CD14-positive monocyte (primary cell): ENCODE measurements around the gene ZDHHC11B. TPM values are rescaled to one million over a fixed set of nuclear protein-coding genes. Genes with fewer than 3 reads are reported as not detected.
"Not testable (repeated sequence)": the region's sequence is repeated elsewhere in the genome, so short reads cannot be mapped to it uniquely, and the experiment has no call there.

Experiments
- DNase-seq, 3 donors: peaks; one replicate each; pipeline ENCODE4 v3.0.0-alpha.2; 2011 to 2022
- H2AFZ ChIP-seq: 2 replicates; pipeline ENCODE4 v1.6.0; 2012; ENCODE audit warnings: mild to moderate bottlenecking, low read depth, low read length, inconsistent platforms; ENCODE audit not compliant: insufficient read depth, poor library complexity, severe bottlenecking
- H3K27ac ChIP-seq, 2 donors: 1 replicate in 1 of 2; 2 replicates in 1 of 2; pipeline ENCODE4 v1.5.1; 2012 to 2013; ENCODE audit warnings: low read length in 2 of 2, control low read depth in 1 of 2, inconsistent platforms in 1 of 2, low read depth in 1 of 2, mild to moderate bottlenecking in 1 of 2
- H3K27me3 ChIP-seq, 2 donors: one replicate each; pipeline versions ENCODE4 v1.6.0 to v1.6.1; 2011 to 2013; ENCODE audit warnings: low read length in 2 of 2; ENCODE audit not compliant: control insufficient read depth in 2 of 2, insufficient read depth in 2 of 2
- H3K36me3 ChIP-seq, 2 donors: replicated peaks in 1 of 2; 1 replicate in 1 of 2; 2 replicates in 1 of 2; pipeline versions ENCODE4 v1.5.1 to v1.6.1; 2012 to 2013; ENCODE audit warnings: low read length in 2 of 2, control low read depth in 1 of 2, inconsistent platforms in 1 of 2, mild to moderate bottlenecking in 1 of 2; ENCODE audit not compliant: insufficient read depth in 2 of 2, control insufficient read depth in 1 of 2
- H3K4me1 ChIP-seq, 2 donors: 1 replicate in 1 of 2; 2 replicates in 1 of 2; pipeline versions ENCODE4 v1.5.1 to v1.6.1; 2012 to 2013; ENCODE audit warnings: low read length in 2 of 2, control low read depth in 1 of 2, inconsistent platforms in 1 of 2, mild to moderate bottlenecking in 1 of 2, moderate library complexity in 1 of 2; ENCODE audit not compliant: insufficient read depth in 2 of 2, control insufficient read depth in 1 of 2
- H3K4me2 ChIP-seq: replicated peaks from 2 replicates; pipeline ENCODE3; 2012; ENCODE audit warnings: low read length, moderate library complexity, mild to moderate bottlenecking; ENCODE audit not compliant: poor library complexity, severe bottlenecking; ENCODE audit errors: extremely low read depth
- H3K4me3 ChIP-seq, 3 experiments: fragments of 200-600 bp in 1 of 3; sonication (generic) in 1 of 3; replicated peaks in 1 of 3; 1 replicate in 2 of 3; 2 replicates in 1 of 3; pipeline ENCODE4 v1.5.1; 2011 to 2013; ENCODE audit warnings: low read length in 3 of 3, mild to moderate bottlenecking in 3 of 3, control low read depth in 2 of 3, low read depth in 2 of 3, inconsistent platforms in 1 of 3, moderate library complexity in 1 of 3
- H3K79me2 ChIP-seq: 2 replicates; pipeline ENCODE4 v1.6.0; 2012; ENCODE audit warnings: mild to moderate bottlenecking, control low read depth, inconsistent platforms, low read length, moderate library complexity; ENCODE audit not compliant: insufficient read depth
- H3K9ac ChIP-seq: 2 replicates; pipeline ENCODE4 v1.6.0; 2017; ENCODE audit warnings: low read length, mild to moderate bottlenecking; ENCODE audit not compliant: insufficient read depth, poor library complexity, severe bottlenecking
- H3K9me3 ChIP-seq, 2 donors: replicated peaks in 1 of 2; 1 replicate in 1 of 2; 2 replicates in 1 of 2; pipeline versions ENCODE4 v1.5.1 to v1.6.1; 2012 to 2013; ENCODE audit warnings: low read length in 2 of 2, control low read depth in 1 of 2; ENCODE audit not compliant: control insufficient read depth in 1 of 2, insufficient read depth in 1 of 2
- H4K20me1 ChIP-seq: 2 replicates; pipeline ENCODE4 v1.6.0; 2012; ENCODE audit warnings: mild to moderate bottlenecking, low read length, control low read depth, moderate library complexity; ENCODE audit not compliant: insufficient read depth
- H3K27ac Mint-ChIP-seq, 7 donors: one replicate each; pipeline ENCODE4 v1.8.0; 2020; ENCODE audit warnings: mild to moderate bottlenecking in 7 of 7, mixed read lengths in 7 of 7, moderate library complexity in 6 of 7, inconsistent platforms in 2 of 7
- H3K27me3 Mint-ChIP-seq, 3 donors: one replicate each; pipeline ENCODE4 v1.8.0; 2021 to 2022; ENCODE audit warnings: low read depth in 3 of 3, mild to moderate bottlenecking in 3 of 3, mixed read lengths in 3 of 3, moderate library complexity in 3 of 3, inconsistent platforms in 1 of 3
- H3K36me3 Mint-ChIP-seq, 2 donors: one replicate each; pipeline ENCODE4 v1.8.0; 2020; ENCODE audit warnings: mixed read lengths in 2 of 2, inconsistent platforms in 1 of 2, mild to moderate bottlenecking in 1 of 2
- H3K4me1 Mint-ChIP-seq: one replicate; pipeline ENCODE4 v1.8.0; 2020; ENCODE audit warnings: mild to moderate bottlenecking, mixed read lengths
- H3K4me3 Mint-ChIP-seq, 2 donors: one replicate each; pipeline ENCODE4 v1.8.0; 2020; ENCODE audit warnings: mild to moderate bottlenecking in 2 of 2, mixed read lengths in 2 of 2, moderate library complexity in 1 of 2
- H3K9me3 Mint-ChIP-seq, 7 donors: one replicate each; pipeline ENCODE4 v1.8.0; 2020 to 2022; ENCODE audit warnings: mixed read lengths in 7 of 7, mild to moderate bottlenecking in 6 of 7, moderate library complexity in 6 of 7, inconsistent platforms in 2 of 7
- WGBS: methylation state at CpG from one replicate; pipeline ENCODE4 v1.1.5; 2013; ENCODE audit warnings: missing lambda C conversion rate; ENCODE audit not compliant: insufficient coverage; 5-methylcytosine and 5-hydroxymethylcytosine counted together
- intact Hi-C, 2 donors: fragments of 100-400 bp; cut with micrococcal nuclease; formaldehyde crosslinking; loops; one replicate each; pipeline versions ENCODE4 v1.15.0 to v1.15.1; 2023
- polyA plus RNA-seq, 3 donors: library from polyadenylated mRNA; depleted of rRNA in 1 of 3; unstranded in 2 of 3; stranded (reverse) in 1 of 3; fragments of 300-500 nt in 2 of 3; fragments of >200 nt in 1 of 3; fragmentation: Illumina TruSeq in 2 of 3; gene quantifications; 1 replicate in 2 of 3; 2 replicates in 1 of 3; pipeline ENCODE4 v1.2.3, GENCODE V29; 2012 to 2021
- TF ChIP-seq, protein P1 (sequence below): fragments of 200-600 bp; IDR thresholded peaks from one replicate; pipeline ENCODE4 v1.8.0; 2022; ENCODE audit warnings: antibody characterized with exemption, mild to moderate bottlenecking

ZDHHC11B gene
- polyA plus RNA-seq, 3 donors: not detected

DNA sequence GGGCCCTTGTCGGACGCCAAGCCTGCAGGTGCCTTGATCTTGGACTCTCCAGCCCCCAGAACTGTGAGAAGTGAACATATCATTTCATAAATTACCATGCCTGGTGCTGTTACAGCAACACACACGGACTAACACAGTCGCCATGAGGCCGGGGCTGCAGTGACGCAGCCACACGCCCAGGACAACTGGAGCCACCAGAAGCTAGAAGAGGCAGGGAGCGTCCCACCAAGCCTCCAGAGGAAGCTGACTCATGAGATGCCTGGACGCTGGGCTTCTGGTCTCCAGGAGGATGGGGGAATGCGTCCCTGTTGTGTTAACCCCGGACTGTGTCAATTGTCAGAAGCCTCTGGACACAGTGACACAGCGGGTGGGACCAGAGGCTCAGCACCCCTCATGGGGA lies 97.6 kb downstream of the ZDHHC11B start:
- H3K79me2 ChIP-seq, H3K9me3 ChIP-seq, DNase-seq, H3K27ac ChIP-seq, H3K27me3 ChIP-seq, H3K9me3 Mint-ChIP-seq, H3K4me2 ChIP-seq, H4K20me1 ChIP-seq, H3K4me3 ChIP-seq, H3K4me1 Mint-ChIP-seq, H3K4me1 ChIP-seq, H3K4me3 Mint-ChIP-seq, H3K36me3 Mint-ChIP-seq, H3K36me3 ChIP-seq, H3K9ac ChIP-seq, H3K27ac Mint-ChIP-seq, H2AFZ ChIP-seq, intact Hi-C loops: not testable (repeated sequence)
- peaks cover 3 to 16% (median 3%) of the 10 kb centered on the region in 3 donors for H3K27me3 Mint-ChIP-seq
- 88% methylated on average over 4 of the region's 12 CpGs for WGBS

DNA sequence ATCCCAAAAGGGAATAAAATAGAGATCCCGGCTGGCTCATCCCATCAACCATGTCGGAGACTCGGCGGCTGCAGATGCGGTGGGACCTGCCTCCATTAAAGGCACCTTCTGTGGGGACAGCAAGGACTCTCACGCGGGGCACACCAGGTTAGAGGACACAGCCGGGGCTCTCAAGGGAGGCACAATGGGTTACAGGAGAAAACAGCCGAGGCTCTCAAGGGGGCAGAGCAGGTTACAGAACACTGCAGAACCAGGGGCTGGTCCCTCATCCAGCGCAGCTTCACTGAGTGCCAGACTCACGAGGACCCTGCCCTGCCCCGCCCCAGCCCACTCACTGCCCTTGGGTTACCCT lies 98.4 kb downstream of the ZDHHC11B start:
- H3K4me3 Mint-ChIP-seq, H4K20me1 ChIP-seq, H3K79me2 ChIP-seq: not testable (repeated sequence)

DNA sequence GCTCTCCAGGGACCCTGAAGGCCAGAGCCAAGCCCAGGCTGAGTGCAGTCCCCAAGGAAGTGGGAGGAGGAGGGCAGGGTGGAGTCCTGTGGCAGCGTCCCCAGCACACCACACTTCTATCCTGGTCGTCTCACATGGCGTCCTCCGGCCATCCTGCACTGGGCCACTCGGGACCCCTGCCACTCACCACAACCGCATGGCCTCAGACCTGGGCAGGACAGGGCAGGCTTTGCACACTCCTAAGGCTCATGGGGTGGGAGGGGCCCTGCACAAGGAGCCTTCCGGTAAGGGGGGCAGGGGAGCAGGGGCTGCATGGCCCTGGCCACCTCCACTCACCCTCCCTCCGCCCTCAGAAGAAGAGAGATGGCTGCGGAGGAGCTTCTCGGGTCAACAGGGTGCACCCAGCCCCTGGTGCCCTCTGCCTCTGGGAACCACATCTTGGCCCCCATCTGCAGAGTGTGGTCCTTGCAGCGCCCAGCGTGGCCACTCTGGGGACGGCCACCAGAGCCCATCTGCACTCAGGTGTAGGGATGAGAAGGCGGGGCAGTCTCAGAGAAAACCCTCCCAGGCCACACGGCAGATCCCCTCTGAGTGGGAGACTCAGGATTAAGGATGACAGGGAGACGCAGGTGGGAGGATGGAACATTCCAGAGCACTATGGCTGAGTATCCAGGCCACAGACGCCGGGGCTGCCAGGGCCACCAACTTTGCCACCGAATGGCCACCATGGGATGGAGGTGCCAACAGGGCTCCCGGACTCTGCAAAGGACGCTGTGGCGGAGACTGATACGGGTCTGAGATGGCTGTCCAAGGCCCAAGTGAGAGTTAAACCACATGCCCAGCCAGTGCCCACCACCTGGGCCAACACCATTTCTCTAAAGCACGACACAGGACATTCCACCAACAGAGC lies 99.0 kb downstream of the ZDHHC11B start:
- Mint-ChIP-seq H3K9me3 (no peaks in the 10 kb centered on the region), H3K4me3 (no peak overlapping the region), H3K36me3 (no peaks in the 10 kb centered on the region), H3K4me1 (no peaks in the 10 kb centered on the region), H3K27me3 (peaks cover 0 to 9% (median 3%) of the 10 kb centered on the region in 3 donors), H3K27ac (no peak overlapping the region)
- WGBS: 85% methylated on average over 19 of the region's 24 CpGs
- H3K36me3 ChIP-seq: no peaks in the 10 kb centered on the region
- H3K9ac ChIP-seq: no peak overlapping the region
- no peak overlapping the region for H2AFZ ChIP-seq
- H3K9me3 ChIP-seq: no peaks in the 10 kb centered on the region
- H3K4me3 ChIP-seq: no peak overlapping the region
- no peaks in the 10 kb centered on the region for H3K4me1 ChIP-seq
- no peak overlapping the region for H3K27ac ChIP-seq
- H4K20me1 ChIP-seq: no peaks in the 10 kb centered on the region
- peak in 1 of 3 donors; percentile 3 for DNase-seq
- H3K4me2 ChIP-seq: no peak overlapping the region
- no peaks in the 10 kb centered on the region for H3K79me2 ChIP-seq
- intact Hi-C loops: no loop called here
- TF ChIP-seq, protein P1, sequence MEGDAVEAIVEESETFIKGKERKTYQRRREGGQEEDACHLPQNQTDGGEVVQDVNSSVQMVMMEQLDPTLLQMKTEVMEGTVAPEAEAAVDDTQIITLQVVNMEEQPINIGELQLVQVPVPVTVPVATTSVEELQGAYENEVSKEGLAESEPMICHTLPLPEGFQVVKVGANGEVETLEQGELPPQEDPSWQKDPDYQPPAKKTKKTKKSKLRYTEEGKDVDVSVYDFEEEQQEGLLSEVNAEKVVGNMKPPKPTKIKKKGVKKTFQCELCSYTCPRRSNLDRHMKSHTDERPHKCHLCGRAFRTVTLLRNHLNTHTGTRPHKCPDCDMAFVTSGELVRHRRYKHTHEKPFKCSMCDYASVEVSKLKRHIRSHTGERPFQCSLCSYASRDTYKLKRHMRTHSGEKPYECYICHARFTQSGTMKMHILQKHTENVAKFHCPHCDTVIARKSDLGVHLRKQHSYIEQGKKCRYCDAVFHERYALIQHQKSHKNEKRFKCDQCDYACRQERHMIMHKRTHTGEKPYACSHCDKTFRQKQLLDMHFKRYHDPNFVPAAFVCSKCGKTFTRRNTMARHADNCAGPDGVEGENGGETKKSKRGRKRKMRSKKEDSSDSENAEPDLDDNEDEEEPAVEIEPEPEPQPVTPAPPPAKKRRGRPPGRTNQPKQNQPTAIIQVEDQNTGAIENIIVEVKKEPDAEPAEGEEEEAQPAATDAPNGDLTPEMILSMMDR: no peak
- H3K27me3 ChIP-seq: no peaks in the 10 kb centered on the region

More for the DNA sequence above, 98.4 kb downstream of the ZDHHC11B start:
- H3K9ac ChIP-seq, H3K27me3 ChIP-seq, H3K9me3 ChIP-seq, H3K36me3 ChIP-seq, H3K4me2 ChIP-seq, H3K4me1 ChIP-seq, H3K27ac ChIP-seq, H3K9me3 Mint-ChIP-seq, H3K4me1 Mint-ChIP-seq, H3K36me3 Mint-ChIP-seq, intact Hi-C loops, H3K4me3 ChIP-seq, H3K27ac Mint-ChIP-seq, DNase-seq, H2AFZ ChIP-seq: not testable (repeated sequence)
- peaks cover 0 to 11% (median 3%) of the 10 kb centered on the region in 3 donors for H3K27me3 Mint-ChIP-seq
- WGBS: 100% methylated on average over 1 of the region's 12 CpGs
